ENCODE results near the gene FAM3C. TPM values are rescaled to one million over a fixed set of nuclear protein-coding genes. Genes with fewer than 3 reads are reported as not detected.

Gene FAM3C
- total and polyA plus RNA-seq, 2 donors = 10.3 to 35.1 TPM

DNA sequence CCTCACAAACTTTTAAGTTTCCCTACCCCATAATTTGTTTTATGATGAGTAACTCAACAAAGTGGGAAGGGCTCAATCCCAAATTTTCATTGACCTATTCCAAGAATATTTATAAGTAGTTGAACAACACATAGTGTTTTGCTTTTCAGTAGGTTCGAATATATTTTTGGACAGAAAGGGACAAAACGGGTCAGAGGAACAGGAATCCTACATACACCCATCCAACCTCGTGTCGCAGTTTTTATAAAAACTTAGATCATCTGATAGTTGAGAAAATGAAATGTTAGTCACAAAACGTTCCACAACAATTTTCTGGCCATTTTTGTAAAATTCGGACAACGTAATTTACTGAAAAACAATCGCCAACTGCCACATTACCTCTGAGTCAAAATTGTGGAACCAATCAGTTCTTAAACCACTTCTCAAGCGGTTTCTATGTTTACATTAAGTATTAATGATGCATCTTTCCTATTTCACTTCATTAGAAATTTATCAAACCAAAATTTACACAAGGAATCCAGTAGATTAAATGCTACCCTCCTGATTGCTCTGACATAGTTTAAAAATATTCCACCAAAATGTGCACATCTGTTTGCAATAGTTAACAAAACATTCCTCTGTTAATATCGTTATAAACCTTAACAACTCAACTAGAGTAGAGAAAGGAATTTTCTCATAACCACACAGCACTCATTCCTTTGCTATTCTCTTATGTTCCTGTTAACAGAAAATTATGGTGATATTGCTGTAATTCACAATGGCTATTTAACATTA, 61.0 kb downstream of the FAM3C start:
- H3K4me3 ChIP-seq (ENCODE audit: low read length in 2 of 2) = no peak overlapping the region
- H3K36me3 ChIP-seq (ENCODE audit: control insufficient read depth in 2 of 2, insufficient read depth in 2 of 2, low read length in 1 of 2) = no peaks in the 10 kb centered on the region
- no peak for DNase-seq (ENCODE audit: low read depth in 6 of 9, low spot score in 9 of 9)
- peaks cover 13 to 43% of the 10 kb centered on the region in 2 donors for H3K27me3 ChIP-seq (ENCODE audit: control insufficient read depth in 2 of 2, insufficient read depth in 1 of 2, low read length in 1 of 2)
- WGBS = 89% methylated on average over 10 of the region's 10 CpGs
- H3K4me1 ChIP-seq (ENCODE audit: control insufficient read depth in 2 of 2, insufficient read depth in 2 of 2, low read length in 2 of 2) = peaks cover 0 to 3% of the 10 kb centered on the region in 2 donors
- H3K9me3 ChIP-seq (ENCODE audit: control insufficient read depth in 2 of 2, insufficient read depth in 1 of 2, low read length in 1 of 2) = no peaks in the 10 kb centered on the region
- H3K27ac ChIP-seq (ENCODE audit: low read depth in 1 of 2, low read length in 1 of 2) = no peak overlapping the region

DNA sequence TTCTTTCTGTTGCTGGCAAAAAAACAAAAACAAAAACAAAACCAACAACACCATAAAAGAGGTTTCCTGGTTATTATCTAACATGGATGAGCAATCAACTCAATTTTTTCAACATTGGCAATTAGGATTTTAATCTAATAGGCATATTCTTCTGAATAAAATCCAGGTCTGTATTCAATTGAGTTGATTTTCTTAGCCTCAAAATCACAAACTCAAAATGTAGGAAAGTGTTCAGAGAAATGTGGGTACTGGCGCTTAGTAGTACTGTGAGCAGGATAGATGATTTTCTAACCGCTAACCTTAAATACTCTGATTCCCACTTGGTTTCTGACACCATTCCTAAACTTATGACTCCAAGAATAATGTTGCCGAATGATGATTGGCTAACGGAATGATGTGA, 61.7 kb downstream of the FAM3C start:
- Histone ChIP-seq H3K4me1 (ENCODE audit: control insufficient read depth in 2 of 2, insufficient read depth in 2 of 2, low read length in 2 of 2) (peaks cover 0 to 10% of the 10 kb centered on the region in 2 donors), H3K36me3 (ENCODE audit: control insufficient read depth in 2 of 2, insufficient read depth in 2 of 2, low read length in 1 of 2) (no peaks in the 10 kb centered on the region), H3K27ac (ENCODE audit: low read depth in 1 of 2, low read length in 1 of 2) (no peak overlapping the region), H3K4me3 (ENCODE audit: low read length in 2 of 2) (no peak overlapping the region), H3K9me3 (ENCODE audit: control insufficient read depth in 2 of 2, insufficient read depth in 1 of 2, low read length in 1 of 2) (peaks cover 0 to 4% of the 10 kb centered on the region in 2 donors), H3K27me3 (ENCODE audit: control insufficient read depth in 2 of 2, insufficient read depth in 1 of 2, low read length in 1 of 2) (peaks cover 19 to 50% of the 10 kb centered on the region in 2 donors)
- WGBS = 97% methylated on average over 4 of the region's 4 CpGs
- DNase-seq (ENCODE audit: low read depth in 6 of 9, low spot score in 9 of 9) = no peak

DNA sequence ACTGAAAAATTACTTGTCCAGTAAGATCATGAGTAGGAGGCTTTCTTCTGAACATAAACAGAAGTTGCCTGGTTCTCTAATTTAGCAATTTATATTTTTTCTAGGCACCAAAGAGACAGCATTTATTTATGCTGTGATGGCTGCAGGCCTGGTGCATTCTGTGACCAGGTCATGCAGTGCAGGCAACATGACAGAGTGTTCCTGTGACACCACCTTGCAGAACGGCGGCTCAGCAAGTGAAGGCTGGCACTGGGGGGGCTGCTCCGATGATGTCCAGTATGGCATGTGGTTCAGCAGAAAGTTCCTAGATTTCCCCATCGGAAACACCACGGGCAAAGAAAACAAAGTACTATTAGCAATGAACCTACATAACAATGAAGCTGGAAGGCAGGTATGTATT, 64.5 kb downstream of the FAM3C start:
- 63% methylated on average over 5 of the region's 5 CpGs for WGBS
- Histone ChIP-seq H3K4me1 (ENCODE audit: control insufficient read depth in 2 of 2, insufficient read depth in 2 of 2, low read length in 2 of 2) (peaks cover 0 to 12% of the 10 kb centered on the region in 2 donors), H3K27me3 (ENCODE audit: control insufficient read depth in 2 of 2, insufficient read depth in 1 of 2, low read length in 1 of 2) (peaks cover 40 to 78% of the 10 kb centered on the region in 2 donors), H3K9me3 (ENCODE audit: control insufficient read depth in 2 of 2, insufficient read depth in 1 of 2, low read length in 1 of 2) (peaks cover 0 to 4% of the 10 kb centered on the region in 2 donors), H3K27ac (ENCODE audit: low read depth in 1 of 2, low read length in 1 of 2) (no peak overlapping the region), H3K4me3 (ENCODE audit: low read length in 2 of 2) (no peak overlapping the region), H3K36me3 (ENCODE audit: control insufficient read depth in 2 of 2, insufficient read depth in 2 of 2, low read length in 1 of 2) (no peaks in the 10 kb centered on the region)
- no peak for DNase-seq (ENCODE audit: low read depth in 6 of 9, low spot score in 9 of 9)

- no peaks in the 10 kb centered on the region for H3K36me3 ChIP-seq (ENCODE audit: control insufficient read depth in 2 of 2, insufficient read depth in 2 of 2, low read length in 1 of 2)
- peaks cover 0 to 12% of the 10 kb centered on the region in 2 donors for H3K4me1 ChIP-seq (ENCODE audit: control insufficient read depth in 2 of 2, insufficient read depth in 2 of 2, low read length in 2 of 2)
- DNase-seq (ENCODE audit: low read depth in 6 of 9, low spot score in 9 of 9) = no peak
- no peak overlapping the region for H3K27ac ChIP-seq (ENCODE audit: low read depth in 1 of 2, low read length in 1 of 2)
- peaks cover 40 to 82% of the 10 kb centered on the region in 2 donors for H3K27me3 ChIP-seq (ENCODE audit: control insufficient read depth in 2 of 2, insufficient read depth in 1 of 2, low read length in 1 of 2)
- H3K9me3 ChIP-seq (ENCODE audit: control insufficient read depth in 2 of 2, insufficient read depth in 1 of 2, low read length in 1 of 2) = peaks cover 0 to 4% of the 10 kb centered on the region in 2 donors
- 71% methylated on average over 4 of the region's 4 CpGs for WGBS
- H3K4me3 ChIP-seq (ENCODE audit: low read length in 2 of 2) = no peak overlapping the region
Measured at GRCh38 chr7:121331048-121331447, 65.1 kb downstream of the FAM3C start.

- Histone ChIP-seq H3K27me3 (ENCODE audit: control insufficient read depth in 2 of 2, insufficient read depth in 1 of 2, low read length in 1 of 2) (peaks cover 40 to 85% of the 10 kb centered on the region in 2 donors), H3K9me3 (ENCODE audit: control insufficient read depth in 2 of 2, insufficient read depth in 1 of 2, low read length in 1 of 2) (peaks cover 0 to 4% of the 10 kb centered on the region in 2 donors), H3K36me3 (ENCODE audit: control insufficient read depth in 2 of 2, insufficient read depth in 2 of 2, low read length in 1 of 2) (no peaks in the 10 kb centered on the region), H3K4me1 (ENCODE audit: control insufficient read depth in 2 of 2, insufficient read depth in 2 of 2, low read length in 2 of 2) (peaks cover 0 to 12% of the 10 kb centered on the region in 2 donors), H3K27ac (ENCODE audit: low read depth in 1 of 2, low read length in 1 of 2) (no peak overlapping the region), H3K4me3 (ENCODE audit: low read length in 2 of 2) (peak overlapping the region in 1 of 2 donors; percentile 20)
- no peak for DNase-seq (ENCODE audit: low read depth in 6 of 9, low spot score in 9 of 9)
- 5% methylated on average over 52 of the region's 52 CpGs for WGBS
Measured at GRCh38 chr7:121330053-121330833, 65.9 kb downstream of the FAM3C start.

GRCh38 chr7:121329191-121330052, 66.7 kb downstream of the FAM3C start:
- peak overlapping the region in 1 of 2 donors; percentile 20 for H3K4me3 ChIP-seq (ENCODE audit: low read length in 2 of 2)
- H3K27ac ChIP-seq (ENCODE audit: low read depth in 1 of 2, low read length in 1 of 2) = no peak overlapping the region
- peaks cover 40 to 82% of the 10 kb centered on the region in 2 donors for H3K27me3 ChIP-seq (ENCODE audit: control insufficient read depth in 2 of 2, insufficient read depth in 1 of 2, low read length in 1 of 2)
- 6% methylated on average over 47 of the region's 47 CpGs for WGBS
- peaks cover 0 to 12% of the 10 kb centered on the region in 2 donors for H3K4me1 ChIP-seq (ENCODE audit: control insufficient read depth in 2 of 2, insufficient read depth in 2 of 2, low read length in 2 of 2)
- peaks cover 0 to 4% of the 10 kb centered on the region in 2 donors for H3K9me3 ChIP-seq (ENCODE audit: control insufficient read depth in 2 of 2, insufficient read depth in 1 of 2, low read length in 1 of 2)
- no peaks in the 10 kb centered on the region for H3K36me3 ChIP-seq (ENCODE audit: control insufficient read depth in 2 of 2, insufficient read depth in 2 of 2, low read length in 1 of 2)
- peak in 2 of 9 donors; percentile 8 to 15 for DNase-seq (ENCODE audit: low read depth in 6 of 9, low spot score in 9 of 9)

GRCh38 chr7:121328508-121329190, 67.5 kb downstream of the FAM3C start, which contains the start of gene WNT16:
Gene WNT16, plus strand, starts transcription at chr7:121329000. Its CDS starts 293 bp downstream, at chr7:121329293.
- peak within 1 kb of the TSS in 1 of 2 donors; percentile 20 for H3K4me3 ChIP-seq (ENCODE audit: low read length in 2 of 2)
- no peak for DNase-seq (ENCODE audit: low read depth in 6 of 9, low spot score in 9 of 9)
- H3K36me3 ChIP-seq (ENCODE audit: control insufficient read depth in 2 of 2, insufficient read depth in 2 of 2, low read length in 1 of 2) = no peaks in the 10 kb centered on the region
- H3K9me3 ChIP-seq (ENCODE audit: control insufficient read depth in 2 of 2, insufficient read depth in 1 of 2, low read length in 1 of 2) = peaks cover 0 to 4% of the 10 kb centered on the region in 2 donors
- no peak within 1 kb of the TSS for H3K27ac ChIP-seq (ENCODE audit: low read depth in 1 of 2, low read length in 1 of 2)
- peaks cover 0 to 12% of the 10 kb centered on the region in 2 donors for H3K4me1 ChIP-seq (ENCODE audit: control insufficient read depth in 2 of 2, insufficient read depth in 2 of 2, low read length in 2 of 2)
- 21% methylated on average over 27 of the region's 27 CpGs for WGBS
- H3K27me3 ChIP-seq (ENCODE audit: control insufficient read depth in 2 of 2, insufficient read depth in 1 of 2, low read length in 1 of 2) = peaks cover 40 to 82% of the 10 kb centered on the region in 2 donors

GRCh38 chr7:121327671-121328070, 68.4 kb downstream of the FAM3C start:
- Histone ChIP-seq H3K4me3 (ENCODE audit: low read length in 2 of 2) (no peak overlapping the region), H3K36me3 (ENCODE audit: control insufficient read depth in 2 of 2, insufficient read depth in 2 of 2, low read length in 1 of 2) (no peaks in the 10 kb centered on the region), H3K9me3 (ENCODE audit: control insufficient read depth in 2 of 2, insufficient read depth in 1 of 2, low read length in 1 of 2) (peaks cover 0 to 4% of the 10 kb centered on the region in 2 donors), H3K27ac (ENCODE audit: low read depth in 1 of 2, low read length in 1 of 2) (no peak overlapping the region), H3K27me3 (ENCODE audit: control insufficient read depth in 2 of 2, insufficient read depth in 1 of 2, low read length in 1 of 2) (peaks cover 40 to 74% of the 10 kb centered on the region in 2 donors), H3K4me1 (ENCODE audit: control insufficient read depth in 2 of 2, insufficient read depth in 2 of 2, low read length in 2 of 2) (peaks cover 0 to 12% of the 10 kb centered on the region in 2 donors)
- DNase-seq (ENCODE audit: low read depth in 6 of 9, low spot score in 9 of 9) = no peak
- WGBS = 94% methylated on average over 5 of the region's 5 CpGs

Measured in thymus (tissue), 11 donors.